ENCODE measurements around the gene GNG10. TPM values are rescaled to one million over a fixed set of nuclear protein-coding genes. Genes with fewer than 3 reads are reported as not detected.
"Not testable (repeated sequence)": the region's sequence is repeated elsewhere in the genome, so short reads cannot be mapped to it uniquely, and the experiment has no call there.

Gene GNG10
- total RNA-seq: 34.5 TPM

GRCh38 chr9:111661150-111661801, at the start of gene GNG10:
Gene GNG10 (plus strand): TSS chr9:111661605. CDS start chr9:111661635, 30 bp downstream.
- DNase-seq: peak; percentile 4

DNA sequence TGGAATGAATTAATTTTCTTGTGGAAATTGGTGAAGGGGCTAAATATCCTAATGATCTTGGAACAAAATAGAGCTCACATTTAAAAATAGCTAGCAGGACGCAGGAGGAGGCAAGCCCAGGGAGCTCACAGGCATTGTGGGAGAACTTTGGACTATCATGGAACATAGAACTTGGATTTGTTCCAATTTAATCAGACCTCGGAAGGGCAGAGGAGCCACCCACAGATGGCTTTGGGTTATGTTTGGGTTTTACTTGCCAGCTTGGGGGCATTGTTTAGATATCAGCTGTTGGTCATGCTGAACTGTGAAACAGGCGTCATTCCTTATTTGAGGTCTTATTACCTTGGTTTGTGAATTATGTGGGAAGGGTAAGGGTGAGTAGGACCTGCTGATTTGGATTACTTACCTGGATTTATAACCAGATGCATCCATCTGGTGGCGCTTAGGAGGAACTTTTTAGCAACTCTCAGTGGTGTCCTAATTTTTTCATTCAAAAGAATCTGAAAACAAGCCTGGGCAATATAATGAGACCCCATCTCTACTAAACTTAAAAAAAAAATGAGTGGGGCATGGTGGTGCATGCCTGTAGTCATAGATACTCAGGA, 47.9 kb upstream of the GNG10 start:
- no peak for DNase-seq

GRCh38 chr9:111615928-111616327, 45.5 kb upstream of the GNG10 start:
- no peak for DNase-seq

GRCh38 chr9:111617349-111617748, 44.1 kb upstream of the GNG10 start:
- not testable (repeated sequence) for DNase-seq

- DNase-seq: no peak
These were observed 39.4 kb upstream of the GNG10 start for GRCh38 chr9:111621895-111622480.

DNA sequence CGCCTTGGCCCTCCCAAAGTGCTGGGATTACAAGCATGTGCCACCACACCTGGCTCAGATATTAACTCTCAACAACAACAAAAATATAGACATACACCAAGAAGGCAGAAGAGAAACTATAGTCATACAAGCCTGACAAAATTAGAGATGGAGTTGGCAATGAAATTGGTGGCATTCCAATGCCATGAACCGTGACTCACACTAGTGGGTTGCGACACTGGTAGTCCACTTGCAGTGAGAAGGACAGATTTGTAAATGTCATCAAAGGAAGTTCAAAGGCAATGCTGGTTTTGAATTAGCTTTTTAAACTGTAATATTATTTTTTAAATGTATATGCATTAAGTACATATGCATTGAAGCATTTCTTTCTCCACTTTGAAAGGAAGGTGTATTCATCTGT, 38.8 kb upstream of the GNG10 start:
- no peak for DNase-seq

DNA sequence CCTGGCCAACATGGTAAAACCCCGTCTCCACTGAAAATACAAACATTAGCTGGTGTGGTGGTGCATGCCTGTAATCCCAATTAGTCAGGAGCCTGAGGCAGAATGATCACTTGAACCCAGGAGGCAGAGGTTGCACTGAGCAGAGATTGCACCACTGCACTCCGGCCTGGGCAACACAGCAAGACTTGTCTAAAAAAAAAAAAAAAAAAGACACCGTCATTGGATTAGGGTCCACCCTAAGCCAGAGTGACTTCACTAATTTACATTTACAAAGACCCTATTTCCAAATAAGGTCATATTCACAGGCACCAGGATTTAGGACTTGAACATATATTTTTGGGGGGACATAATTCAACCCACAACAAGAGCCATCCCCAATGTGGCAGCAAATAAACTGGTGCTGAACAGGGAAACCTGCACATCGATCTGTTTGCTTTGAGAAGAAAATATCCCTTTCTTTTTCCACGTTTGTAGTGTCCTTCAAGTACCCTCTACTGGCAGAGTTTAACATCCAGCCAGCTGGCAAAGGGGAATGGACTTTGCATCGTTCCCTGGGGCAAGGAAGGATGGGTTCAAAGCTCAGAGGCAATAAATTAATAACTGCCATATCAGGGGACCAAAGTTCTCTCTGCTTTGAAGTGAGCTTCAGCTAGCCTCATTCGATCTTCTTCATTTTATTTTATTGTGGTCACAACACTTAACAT, 34.0 kb upstream of the GNG10 start:
- DNase-seq: no peak

DNA sequence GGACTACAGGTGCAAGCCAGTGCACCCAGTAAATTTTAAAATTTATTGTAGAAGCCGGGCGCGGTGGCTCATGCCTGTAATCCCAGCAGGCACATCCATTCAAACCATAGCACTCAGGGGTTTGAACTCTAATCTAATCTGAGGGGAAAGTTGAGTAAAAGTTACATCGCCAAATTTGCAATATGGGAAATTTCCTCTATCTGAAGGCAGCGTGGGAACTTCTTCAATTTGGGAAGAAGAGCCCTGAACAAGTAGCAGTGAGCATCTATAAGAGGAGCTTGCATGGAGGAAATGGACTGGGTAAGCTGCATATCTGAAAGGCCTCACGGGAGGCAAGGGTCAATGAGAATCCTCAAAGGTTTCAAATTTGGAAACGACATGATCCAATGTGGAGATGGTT, 33.0 kb upstream of the GNG10 start:
- no peak for DNase-seq

DNA sequence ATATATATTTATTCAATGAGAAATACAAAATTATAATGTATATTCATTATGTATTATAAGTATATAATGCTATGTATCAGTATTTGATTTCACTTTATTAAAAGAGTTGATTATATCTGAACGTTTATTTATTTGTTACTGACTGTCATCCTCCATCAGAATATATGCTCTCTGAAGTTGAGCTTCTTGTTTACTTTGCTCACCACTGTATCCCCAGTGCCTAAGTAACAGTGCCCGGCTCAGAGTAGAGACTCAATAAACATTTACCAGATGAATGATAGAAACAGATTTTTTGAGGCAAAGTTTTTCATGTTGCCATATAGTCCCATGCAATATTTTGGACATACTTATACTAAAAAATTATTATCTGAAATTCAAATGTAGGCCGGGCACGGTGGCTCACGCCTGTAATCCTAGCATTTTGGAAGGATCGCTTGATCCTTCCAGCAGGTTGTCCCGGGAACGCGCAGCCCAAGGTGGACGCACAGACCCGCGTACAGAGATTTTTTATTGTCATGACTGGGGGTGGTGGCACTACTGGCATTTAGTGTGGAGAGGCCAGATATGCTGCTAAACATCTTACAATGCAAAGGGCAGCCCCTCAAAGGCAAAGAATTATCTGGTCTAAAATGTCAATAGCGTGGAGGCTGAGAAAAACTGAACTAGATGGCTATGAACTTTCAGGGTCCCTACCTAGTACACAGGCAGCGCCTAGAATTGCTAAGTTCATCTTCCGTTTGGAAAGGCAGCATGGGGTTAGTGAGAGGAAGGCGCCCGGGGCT, 31.0 kb upstream of the GNG10 start:
- DNase-seq: no peak

GRCh38 chr9:111630964-111631213, 30.5 kb upstream of the GNG10 start:
- no peak for DNase-seq

DNA sequence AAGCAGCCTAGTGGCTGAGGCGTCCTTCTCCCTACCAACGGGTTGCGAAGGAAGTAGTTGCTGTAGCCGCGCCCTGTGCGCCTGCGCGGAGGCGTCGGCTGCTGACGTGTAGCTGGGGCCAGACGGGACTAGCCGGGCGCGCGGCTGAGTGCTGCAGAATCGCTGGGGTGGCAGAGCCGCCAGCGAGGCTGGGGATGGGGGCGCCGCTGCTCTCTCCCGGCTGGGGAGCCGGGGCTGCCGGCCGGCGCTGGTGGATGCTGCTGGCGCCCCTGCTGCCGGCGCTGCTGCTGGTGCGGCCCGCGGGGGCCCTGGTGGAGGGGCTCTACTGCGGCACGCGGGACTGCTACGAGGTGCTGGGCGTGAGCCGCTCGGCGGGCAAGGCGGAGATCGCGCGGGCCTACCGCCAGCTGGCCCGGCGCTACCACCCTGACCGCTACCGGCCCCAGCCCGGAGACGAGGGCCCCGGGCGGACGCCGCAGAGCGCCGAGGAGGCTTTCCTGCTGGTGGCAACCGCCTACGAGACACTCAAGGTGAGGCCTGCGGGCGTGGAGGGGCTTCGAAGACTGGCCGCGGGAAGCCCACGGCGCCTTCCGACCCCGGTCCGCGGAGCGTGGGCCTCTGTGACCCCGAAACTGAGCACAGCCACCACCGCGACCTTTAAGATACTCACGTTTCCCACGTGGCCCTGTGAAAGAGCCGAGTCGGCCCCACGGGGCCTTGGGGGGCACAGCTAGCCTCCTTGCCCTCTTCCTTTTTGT, 30.0 kb upstream of the GNG10 start, which contains the start of gene DNAJC25:
Gene DNAJC25, plus strand, starts transcription at position 121 of the 758 bp plus-strand sequence. Its CDS starts 74 bp downstream, at position 195.
- DNase-seq: peak; percentile 97

- no peak for DNase-seq
These were observed 29.3 kb upstream of the GNG10 start for GRCh38 chr9:111632060-111632459.

DNA sequence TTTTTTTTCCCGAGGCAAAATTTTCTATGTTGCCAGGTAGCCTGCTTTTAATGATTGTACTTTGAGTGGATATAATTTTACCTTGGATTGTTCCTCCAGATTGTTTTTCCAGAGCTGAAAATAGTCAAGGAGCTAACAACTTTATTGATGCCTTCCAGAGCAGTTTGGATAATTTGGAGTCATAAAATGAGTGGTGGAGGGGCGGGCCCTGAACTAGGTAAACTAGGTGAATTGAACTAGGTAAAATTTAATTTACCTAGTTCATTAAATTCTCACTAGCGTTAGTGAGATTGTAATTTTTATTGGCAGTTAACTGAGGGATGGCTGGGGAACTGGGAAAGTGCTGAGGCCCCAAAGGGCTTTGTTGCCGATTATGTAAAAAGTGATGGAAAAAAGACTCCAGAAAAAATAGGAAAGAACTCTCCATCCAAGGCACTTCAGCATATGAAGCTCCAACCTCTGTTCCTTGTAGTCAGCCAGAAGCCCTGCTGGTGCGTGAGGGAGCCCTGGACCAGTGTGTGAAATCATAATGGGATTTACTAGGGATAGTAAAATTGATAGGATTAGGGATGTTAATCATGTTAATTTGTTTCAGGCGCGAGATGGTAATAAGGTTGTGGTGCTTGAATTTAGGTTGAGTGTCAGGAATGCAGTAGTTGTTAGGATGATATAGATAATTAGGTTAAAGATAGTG, 28.6 kb upstream of the GNG10 start:
- DNase-seq: no peak

DNA sequence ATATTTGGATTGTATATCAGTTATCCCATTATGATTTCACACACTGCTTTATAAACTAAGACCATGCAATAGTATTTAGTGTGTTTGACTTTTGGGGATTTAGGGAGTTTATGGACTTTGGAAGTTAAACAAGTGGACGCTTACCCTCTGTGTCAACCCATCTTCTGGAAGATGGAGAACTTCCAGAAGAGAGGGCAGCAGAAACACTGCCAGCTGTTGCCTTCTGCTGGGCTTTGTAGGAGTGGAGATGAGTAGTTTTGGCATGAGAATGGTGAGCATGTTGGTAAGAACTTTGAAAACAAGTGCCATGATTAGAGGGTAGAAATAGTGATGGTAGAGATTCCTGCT, 28.0 kb upstream of the GNG10 start:
- DNase-seq: no peak

GRCh38 chr9:111634860-111635259, 26.5 kb upstream of the GNG10 start:
- no peak for DNase-seq

- DNase-seq: no peak
These were observed 23.9 kb upstream of the GNG10 start for GRCh38 chr9:111637421-111637950.

DNA sequence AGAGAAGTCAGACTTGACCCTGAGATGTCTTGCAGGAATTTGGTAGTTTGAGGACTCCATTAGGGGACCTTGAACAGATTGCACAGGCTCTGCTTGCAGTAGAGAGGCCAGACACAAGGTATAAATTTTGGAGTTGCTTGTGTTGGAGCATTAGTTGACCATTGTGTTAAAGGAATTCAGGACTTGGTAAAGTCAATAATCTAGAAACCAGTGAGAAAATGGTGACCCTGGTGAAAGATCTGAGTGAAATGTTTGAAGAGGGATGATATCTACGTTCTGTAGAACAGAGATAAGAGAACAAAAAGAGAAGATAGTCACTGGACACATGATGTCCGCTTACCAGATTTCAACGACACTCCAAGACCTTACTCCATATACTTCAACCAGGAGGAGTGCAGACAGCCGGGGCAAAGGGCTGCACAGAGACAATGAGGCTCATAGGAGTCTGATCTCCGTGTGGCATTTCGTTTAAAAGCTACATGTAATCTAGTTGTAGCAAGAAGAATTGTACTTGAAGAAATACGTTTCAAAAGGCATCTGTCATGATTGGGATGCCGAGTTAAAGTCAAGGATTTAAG, 17.1 kb upstream of the GNG10 start:
- no peak for DNase-seq

DNA sequence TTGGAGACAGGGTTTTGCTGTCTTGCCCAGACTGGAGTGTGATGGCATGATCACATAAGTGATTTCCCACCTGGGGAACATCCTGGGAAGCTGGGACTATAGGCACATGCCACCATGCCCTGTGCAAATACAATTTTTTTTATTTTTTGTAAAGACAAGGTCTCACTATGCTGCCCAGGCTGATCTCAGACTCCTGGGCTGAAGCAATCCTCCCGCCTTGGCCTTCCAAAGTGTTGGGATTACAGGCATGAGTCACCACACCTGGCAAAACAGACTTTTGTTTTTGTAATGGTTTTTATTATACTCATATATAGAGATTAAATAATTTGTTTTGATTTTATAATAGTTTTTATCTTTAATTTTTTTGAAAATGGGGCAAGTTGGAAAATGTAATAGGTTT, 15.6 kb upstream of the GNG10 start:
- DNase-seq: no peak

GRCh38 chr9:111646417-111646816, 15.0 kb upstream of the GNG10 start:
- no peak for DNase-seq

- DNase-seq: no peak
These were observed 13.3 kb upstream of the GNG10 start for GRCh38 chr9:111648066-111648465.

DNA sequence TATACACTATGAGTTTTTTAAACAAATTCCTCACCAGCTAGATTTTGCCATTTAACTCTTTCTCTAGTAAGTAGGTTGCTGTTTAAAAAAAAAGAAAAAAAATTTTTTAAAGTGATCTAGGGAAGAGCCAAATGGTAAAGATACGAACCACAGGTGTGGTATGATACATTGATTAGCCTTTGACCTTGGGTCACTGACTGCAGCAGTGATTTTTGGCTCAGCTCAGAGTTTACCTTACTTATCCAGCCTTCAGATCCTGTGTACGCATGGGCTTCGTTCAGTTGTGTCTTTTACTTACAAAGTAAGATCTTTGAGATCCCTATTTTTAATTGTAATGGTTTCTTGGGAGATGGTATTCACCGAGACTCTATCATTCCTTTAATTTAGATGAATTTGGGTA, 12.4 kb upstream of the GNG10 start:
- DNase-seq: no peak

All from skin of body (tissue), 2 donors.